Stimulated activated naive CD8-positive, alpha-beta T cell treated with anti-CD3 and anti-CD28 coated beads, Interleukin-15, amount 100 ng/mL, for 72 hours (primary cell): ENCODE measurements around the gene SMCO2.
A peak's percentile ranks its signal among the peaks of the same experiment; 100 is the strongest.

ENCODE experiments used
- ATAC-seq: fragments of 150-1000 bp; cut with Tn5 transposase; 2 replicates; pipeline ENCODE4 v1.10.0; 2021; ENCODE audit warnings: mild to moderate bottlenecking, moderate library complexity
- DNase-seq, 2 donors: peaks; one replicate each; pipeline ENCODE4 v3.0.0; 2021 to 2022
- H3K27ac Mint-ChIP-seq, 2 donors: one replicate each; pipeline ENCODE4 v1.8.0; 2022; ENCODE audit warnings: mild to moderate bottlenecking in 2 of 2, mixed read lengths in 2 of 2, moderate library complexity in 2 of 2
- H3K27me3 Mint-ChIP-seq: one replicate; pipeline ENCODE4 v1.8.0; 2022; ENCODE audit warnings: mixed read lengths
- H3K4me1 Mint-ChIP-seq: one replicate; pipeline ENCODE4 v1.8.0; 2022; ENCODE audit warnings: mild to moderate bottlenecking, mixed read lengths
- H3K4me3 Mint-ChIP-seq, 2 donors: one replicate each; pipeline ENCODE4 v1.8.0; 2022; ENCODE audit warnings: mild to moderate bottlenecking in 2 of 2, mixed read lengths in 2 of 2, moderate library complexity in 1 of 2
- H3K9me3 Mint-ChIP-seq, 2 donors: one replicate each; pipeline ENCODE4 v1.8.0; 2022; ENCODE audit warnings: mixed read lengths in 2 of 2

Gene SMCO2

DNA sequence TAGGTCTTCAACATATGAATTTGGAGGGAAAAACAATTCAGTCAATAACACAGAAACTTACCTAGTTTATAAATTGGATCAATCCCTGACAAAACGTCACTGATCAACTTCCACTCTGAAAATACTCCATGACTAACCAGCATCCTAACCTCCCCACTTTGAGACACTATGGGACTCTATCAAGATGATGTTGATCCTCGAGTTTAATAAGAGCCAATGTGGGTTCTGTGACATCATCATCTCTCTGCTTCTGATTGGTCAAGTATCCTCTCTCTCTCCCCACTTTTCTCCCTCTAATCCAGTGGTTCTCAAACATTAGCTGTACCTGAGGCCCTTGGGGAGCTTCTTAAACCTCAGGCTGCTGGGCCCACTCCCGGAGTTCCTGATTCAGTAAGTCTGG lies at the start of gene SMCO2:
SMCO2 (plus strand) TSS at position 301 of the 400 bp plus-strand sequence. CDS start 23,896 bp downstream, outside the sequence.
- no peaks in the 10 kb centered on the region for H3K4me1 Mint-ChIP-seq
- no peak within 1 kb of the TSS for H3K4me3 Mint-ChIP-seq
- DNase-seq: no peak
- no peak within 1 kb of the TSS for H3K27ac Mint-ChIP-seq
- no peak for ATAC-seq
- peaks cover 3% of the 10 kb centered on the region for H3K27me3 Mint-ChIP-seq
- H3K9me3 Mint-ChIP-seq: peaks cover 0 to 20% of the 10 kb centered on the region in 2 donors

DNA sequence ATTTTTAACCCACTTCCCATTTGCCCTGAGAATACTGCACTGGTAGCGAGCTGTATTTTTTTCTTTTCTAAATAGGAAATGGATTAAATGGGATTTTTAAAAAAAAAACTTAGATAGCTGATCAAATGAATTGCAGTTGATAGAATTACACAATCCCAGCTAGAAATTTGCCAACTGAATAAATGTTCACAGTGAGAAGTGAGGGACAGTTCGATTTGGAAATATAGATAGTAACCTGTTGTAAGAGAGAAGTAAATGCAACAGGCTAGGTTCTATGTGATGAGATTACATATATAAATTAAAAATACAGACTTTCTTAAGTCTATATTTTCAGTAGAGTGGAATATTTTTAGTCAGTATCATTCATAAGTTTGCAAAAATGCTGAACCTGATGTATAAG lies 48.1 kb upstream of the SMCO2 start:
- no peak for DNase-seq
- H3K4me1 Mint-ChIP-seq: no peaks in the 10 kb centered on the region
- no peaks in the 10 kb centered on the region for H3K9me3 Mint-ChIP-seq
- no peak for ATAC-seq
- no peak overlapping the region for H3K27ac Mint-ChIP-seq
- no peak overlapping the region for H3K4me3 Mint-ChIP-seq
- peaks cover 9% of the 10 kb centered on the region for H3K27me3 Mint-ChIP-seq

DNA sequence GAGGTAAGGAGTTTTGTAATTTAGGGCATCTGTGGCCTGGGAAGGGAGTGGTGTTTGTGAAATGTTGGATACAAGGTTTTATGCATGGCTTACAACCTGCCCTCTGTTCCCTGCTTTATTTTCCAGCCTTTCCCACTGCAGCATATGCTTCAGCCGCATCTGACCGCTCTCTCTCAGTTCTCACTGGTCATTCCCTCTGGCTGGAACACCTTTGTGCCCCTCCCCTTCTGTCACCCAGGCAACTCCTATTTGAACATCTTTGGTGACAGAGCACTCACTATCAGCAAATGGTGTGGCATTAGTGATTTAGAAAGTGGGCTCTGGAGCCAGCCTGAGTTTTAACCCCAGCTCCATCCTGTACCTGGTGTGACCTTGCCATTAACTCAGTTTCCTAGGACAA lies 47.5 kb upstream of the SMCO2 start:
- DNase-seq (no peak), ATAC-seq (no peak)
- Mint-ChIP-seq H3K27ac (no peak overlapping the region), H3K9me3 (no peaks in the 10 kb centered on the region), H3K4me1 (no peaks in the 10 kb centered on the region), H3K4me3 (no peak overlapping the region), H3K27me3 (peaks cover 9% of the 10 kb centered on the region)

DNA sequence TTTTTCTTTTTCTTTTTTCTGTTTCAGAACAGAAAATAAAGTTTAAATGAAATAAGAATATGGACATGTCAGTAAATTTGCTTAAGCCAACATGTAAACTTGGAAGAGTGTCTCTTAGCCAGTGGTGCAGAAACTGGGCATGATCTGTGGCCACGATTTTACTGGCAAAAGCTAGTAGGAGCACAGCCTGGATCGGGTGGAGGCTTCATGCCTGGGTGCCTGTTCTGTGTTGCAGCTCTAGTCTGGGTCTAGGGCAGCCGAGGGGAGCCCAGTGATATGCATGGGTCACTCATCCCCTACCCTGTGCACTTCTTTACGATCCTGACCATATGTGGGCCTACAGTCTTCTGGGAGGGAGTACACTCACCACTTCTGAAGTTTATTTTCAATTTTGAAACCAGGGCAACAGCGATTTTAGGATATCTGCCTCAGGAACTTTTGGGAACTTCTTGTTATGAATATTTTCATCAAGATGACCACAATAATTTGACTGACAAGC lies 45.6 kb upstream of the SMCO2 start:
- Mint-ChIP-seq H3K4me1 (no peaks in the 10 kb centered on the region), H3K27ac (no peak overlapping the region), H3K9me3 (peaks cover 0 to 5% of the 10 kb centered on the region in 2 donors), H3K27me3 (peaks cover 9% of the 10 kb centered on the region), H3K4me3 (no peak overlapping the region)
- no peak for DNase-seq
- no peak for ATAC-seq

- no peak for DNase-seq
- Mint-ChIP-seq H3K4me1 (no peaks in the 10 kb centered on the region), H3K4me3 (no peak overlapping the region), H3K9me3 (peaks cover 8 to 17% of the 10 kb centered on the region in 2 donors), H3K27ac (no peak overlapping the region), H3K27me3 (peaks cover 13% of the 10 kb centered on the region)
- no peak for ATAC-seq
Measured at GRCh38 chr12:27412047-27412446, 34.5 kb upstream of the SMCO2 start.

GRCh38 chr12:27422697-27423096 lies 23.8 kb upstream of the SMCO2 start:
- Mint-ChIP-seq H3K27me3 (no peaks in the 10 kb centered on the region), H3K27ac (no peak overlapping the region), H3K4me3 (no peak overlapping the region), H3K4me1 (no peaks in the 10 kb centered on the region), H3K9me3 (no peaks in the 10 kb centered on the region)
- ATAC-seq (no peak), DNase-seq (no peak)

- H3K4me1 Mint-ChIP-seq: no peaks in the 10 kb centered on the region
- H3K27me3 Mint-ChIP-seq: no peaks in the 10 kb centered on the region
- ATAC-seq (peak; percentile 63), DNase-seq (no peak)
- H3K4me3 Mint-ChIP-seq: no peak overlapping the region
- no peaks in the 10 kb centered on the region for H3K9me3 Mint-ChIP-seq
- no peak overlapping the region for H3K27ac Mint-ChIP-seq
Measured at GRCh38 chr12:27424631-27425230, 21.8 kb upstream of the SMCO2 start.

DNA sequence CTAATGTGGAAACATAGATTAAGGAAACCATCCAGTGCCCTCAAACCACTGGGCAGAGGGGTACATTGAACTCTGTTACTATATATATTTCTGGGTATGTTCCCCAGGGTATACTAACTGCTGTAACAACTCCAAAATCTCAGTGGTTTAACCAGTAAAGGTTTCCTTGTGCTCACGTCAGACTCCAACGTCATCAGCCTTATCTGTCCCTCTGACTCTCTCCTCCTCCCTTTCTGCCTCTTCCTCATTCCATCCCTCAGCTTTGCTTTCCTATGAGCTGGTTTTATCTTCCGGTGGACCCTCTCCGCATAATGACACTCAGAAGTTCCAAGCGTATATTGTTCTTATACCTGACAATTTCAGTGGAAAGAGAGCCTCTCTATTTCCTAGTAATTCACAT lies 21.2 kb upstream of the SMCO2 start:
- ATAC-seq (no peak), DNase-seq (no peak)
- no peak overlapping the region for H3K4me3 Mint-ChIP-seq
- no peak overlapping the region for H3K27ac Mint-ChIP-seq
- no peaks in the 10 kb centered on the region for H3K27me3 Mint-ChIP-seq
- H3K9me3 Mint-ChIP-seq: no peaks in the 10 kb centered on the region
- no peaks in the 10 kb centered on the region for H3K4me1 Mint-ChIP-seq

- H3K27ac Mint-ChIP-seq: no peak overlapping the region
- ATAC-seq: no peak
- no peak overlapping the region for H3K4me3 Mint-ChIP-seq
- no peak for DNase-seq
- H3K4me1 Mint-ChIP-seq: peaks cover 11% of the 10 kb centered on the region
- peaks cover 0 to 8% of the 10 kb centered on the region in 2 donors for H3K9me3 Mint-ChIP-seq
- H3K27me3 Mint-ChIP-seq: no peaks in the 10 kb centered on the region
Measured at GRCh38 chr12:27426743-27427487, 19.6 kb upstream of the SMCO2 start.

DNA sequence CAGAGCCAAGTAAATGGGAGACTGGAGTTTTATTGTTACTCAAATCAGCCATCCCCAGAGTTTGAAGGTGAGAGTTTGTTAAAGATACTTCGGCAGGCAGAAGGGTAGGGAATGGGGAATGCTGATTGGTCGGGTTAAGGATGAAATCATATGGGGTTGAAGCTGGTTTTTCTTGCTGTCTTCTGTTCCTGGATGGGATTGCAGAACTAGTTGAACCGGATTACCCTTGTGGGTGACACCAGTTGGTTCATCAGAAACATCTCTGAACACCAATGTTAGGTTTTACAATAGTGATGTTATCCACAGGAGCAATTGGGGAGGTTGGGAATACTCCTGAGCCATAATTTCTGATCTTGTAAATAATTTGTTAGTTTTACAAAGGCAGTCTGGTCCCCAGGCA lies 18.7 kb upstream of the SMCO2 start:
- peaks cover 12% of the 10 kb centered on the region for H3K4me1 Mint-ChIP-seq
- H3K27ac Mint-ChIP-seq: peak overlapping the region in 1 of 2 donors; percentile 1
- ATAC-seq (no peak), DNase-seq (no peak)
- no peaks in the 10 kb centered on the region for H3K27me3 Mint-ChIP-seq
- H3K4me3 Mint-ChIP-seq: no peak overlapping the region
- peaks cover 0 to 9% of the 10 kb centered on the region in 2 donors for H3K9me3 Mint-ChIP-seq

- no peak for ATAC-seq
- H3K4me1 Mint-ChIP-seq: peaks cover 12% of the 10 kb centered on the region
- H3K27ac Mint-ChIP-seq: no peak overlapping the region
- DNase-seq: no peak
- H3K4me3 Mint-ChIP-seq: no peak overlapping the region
- no peaks in the 10 kb centered on the region for H3K27me3 Mint-ChIP-seq
- peaks cover 0 to 9% of the 10 kb centered on the region in 2 donors for H3K9me3 Mint-ChIP-seq
Measured at GRCh38 chr12:27428466-27428865, 18.1 kb upstream of the SMCO2 start.

GRCh38 chr12:27429606-27430005 lies 16.9 kb upstream of the SMCO2 start:
- Mint-ChIP-seq H3K27me3 (no peaks in the 10 kb centered on the region), H3K4me1 (peaks cover 12% of the 10 kb centered on the region), H3K4me3 (no peak overlapping the region), H3K9me3 (peaks cover 0 to 9% of the 10 kb centered on the region in 2 donors), H3K27ac (no peak overlapping the region)
- ATAC-seq (no peak), DNase-seq (no peak)

DNA sequence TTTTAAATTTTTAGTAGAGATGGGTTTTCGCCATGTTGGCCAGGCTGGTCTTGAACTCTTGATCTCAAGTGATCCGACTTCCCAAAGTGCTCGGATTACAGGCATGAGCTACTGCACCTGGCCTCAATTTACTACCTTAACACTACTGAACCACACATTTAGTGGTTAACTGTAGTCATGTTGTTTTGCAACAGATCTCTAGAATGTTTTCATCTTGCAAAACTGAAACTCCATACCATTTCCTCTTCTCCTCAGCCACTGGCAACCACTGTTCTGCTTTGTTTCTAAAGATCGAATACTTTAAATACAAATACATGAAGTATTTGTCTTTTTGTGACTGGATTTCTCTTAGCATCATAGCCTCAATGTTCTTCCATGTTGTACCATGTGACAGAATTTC lies 15.4 kb upstream of the SMCO2 start:
- H3K27ac Mint-ChIP-seq: peak overlapping the region in 1 of 2 donors; percentile 49
- no peak for DNase-seq
- H3K27me3 Mint-ChIP-seq: no peaks in the 10 kb centered on the region
- H3K9me3 Mint-ChIP-seq: peaks cover 0 to 14% of the 10 kb centered on the region in 2 donors
- peaks cover 24% of the 10 kb centered on the region for H3K4me1 Mint-ChIP-seq
- H3K4me3 Mint-ChIP-seq: no peak overlapping the region
- ATAC-seq: peak; percentile 65

GRCh38 chr12:27434673-27435565 lies 11.6 kb upstream of the SMCO2 start:
- peaks cover 52% of the 10 kb centered on the region for H3K4me1 Mint-ChIP-seq
- peaks cover 14% of the 10 kb centered on the region for H3K27me3 Mint-ChIP-seq
- DNase-seq (peak in 1 of 2 donors; percentile 20), ATAC-seq (peak; percentile 61)
- H3K4me3 Mint-ChIP-seq: peak overlapping the region in 1 of 2 donors; percentile 57
- H3K9me3 Mint-ChIP-seq: peaks cover 0 to 17% of the 10 kb centered on the region in 2 donors
- peak overlapping the region in 1 of 2 donors; percentile 88 for H3K27ac Mint-ChIP-seq

GRCh38 chr12:27436029-27436428 lies 10.5 kb upstream of the SMCO2 start:
- H3K27me3 Mint-ChIP-seq: peaks cover 14% of the 10 kb centered on the region

More at GRCh38 chr12:27436029-27436428, 10.5 kb upstream of the SMCO2 start:
- Mint-ChIP-seq H3K9me3 (peaks cover 0 to 17% of the 10 kb centered on the region in 2 donors), H3K27ac (peak overlapping the region; percentile 57 to 88), H3K4me3 (peak overlapping the region in 1 of 2 donors; percentile 57), H3K4me1 (peaks cover 50% of the 10 kb centered on the region)
- no peak for DNase-seq
- ATAC-seq: peak; percentile 27
